Breast epithelium (tissue), 3 donors: ENCODE data around the gene CDH13.

Experiments used
- CTCF ChIP-seq, 3 donors: fragments of 450-650 bp; IDR thresholded peaks; one replicate each; pipeline ENCODE4 v1.5.1; 2016 to 2017; ENCODE audit warnings: antibody characterized with exemption in 3 of 3, mild to moderate bottlenecking in 3 of 3, moderate library complexity in 3 of 3
- POLR2A ChIP-seq: fragments of 450-650 bp; IDR thresholded peaks from one replicate; pipeline ENCODE4 v1.6.1; 2016; ENCODE audit warnings: antibody characterized with exemption, mild to moderate bottlenecking, moderate library complexity
- POLR2AphosphoS5 ChIP-seq, 3 donors: sonication (generic); formaldehyde crosslinking; IDR thresholded peaks; one replicate each; pipeline ENCODE4 v1.6.1; 2017; ENCODE audit warnings: antibody characterized with exemption in 3 of 3

- TF ChIP-seq POLR2AphosphoS5 (IDR thresholded peaks at IDR 0.05) (no peak), CTCF (IDR thresholded peaks at IDR 0.05) (no peak), POLR2A (no peak)
Measured at GRCh38 chr16:83285921-83286320, 659.2 kb downstream of the CDH13 start.
